Panc1 (cell line): ENCODE data around the gene ASPN. TPM values are rescaled to one million over a fixed set of nuclear protein-coding genes. Genes with fewer than 3 reads are reported as not detected.

Experiments
- ATAC-seq: fragments of 200-7000 bp; cut with Tn5 transposase; 2 replicates; pipeline ENCODE4 v1.9.1; 2020; ENCODE audit warnings: mild to moderate bottlenecking, moderate library complexity
- BruUV-seq: library from RNA; stranded (reverse); fragments of 400-500 nt; replicated peaks from 2 replicates; lab custom pipeline; 2021; lab: Mats Ljungman, UMichigan
- CTCF ChIA-PET: fragments of 300-600 bp; sonication (Branson Sonifier 250); formaldehyde crosslinking; loops from one replicate; lab custom pipeline; 2022; ENCODE audit warnings: antibody characterized with exemption; lab: Charles Lee
- POLR2A ChIA-PET: fragments of 300-600 bp; sonication (Branson Sonifier 250); formaldehyde crosslinking; loops from one replicate; lab custom pipeline; 2022; ENCODE audit warnings: antibody characterized with exemption; lab: Charles Lee
- DNase-seq: peaks from one replicate; pipeline ENCODE4 v3.0.0-alpha.2; 2010; ENCODE audit warnings: low read depth, low spot score
- H3K27ac ChIP-seq: 2 replicates; pipeline ENCODE4 v1.5.1; 2011; ENCODE audit warnings: mild to moderate bottlenecking, low read length, inconsistent platforms
- H3K27me3 ChIP-seq: fragments of 200-500 bp; sonication (Bioruptor generic); 2 replicates; pipeline ENCODE4 v1.6.0; 2014; ENCODE audit warnings: low read length, inconsistent platforms; ENCODE audit not compliant: control insufficient read depth, insufficient read depth
- H3K36me3 ChIP-seq: fragments of 200-500 bp; sonication (Bioruptor generic); 2 replicates; pipeline ENCODE4 v1.5.1; 2014; ENCODE audit warnings: inconsistent platforms, mild to moderate bottlenecking, low read length, moderate library complexity; ENCODE audit not compliant: control insufficient read depth, insufficient read depth
- H3K4me1 ChIP-seq: 2 replicates; pipeline ENCODE4 v1.5.1; 2011; ENCODE audit warnings: inconsistent platforms, mild to moderate bottlenecking, low read length, moderate library complexity; ENCODE audit not compliant: control insufficient read depth, insufficient read depth
- H3K4me3 ChIP-seq, 2 experiments: 2 replicates each; pipeline ENCODE4 v1.5.1; 2011 to 2012; ENCODE audit warnings: low read depth in 2 of 2, low read length in 2 of 2, mild to moderate bottlenecking in 2 of 2, inconsistent platforms in 1 of 2, moderate library complexity in 1 of 2
- H3K9me3 ChIP-seq: fragments of 200-500 bp; sonication (Bioruptor generic); 2 replicates; pipeline ENCODE4 v1.5.1; 2014; ENCODE audit warnings: low read depth, mild to moderate bottlenecking, inconsistent platforms, low read length, moderate library complexity; ENCODE audit not compliant: control insufficient read depth, insufficient read depth
- CTCF ChIP-seq: fragments of 450-650 bp; IDR thresholded peaks from 2 replicates; pipeline ENCODE4 v1.5.1; 2017; ENCODE audit warnings: mild to moderate bottlenecking
- POLR2AphosphoS5 ChIP-seq: IDR thresholded peaks from 2 replicates; pipeline ENCODE4 v1.6.1; 2012; ENCODE audit warnings: mild to moderate bottlenecking, low read depth, low read length, moderate library complexity
- REST ChIP-seq, 2 experiments: IDR thresholded peaks; 2 replicates each; pipeline ENCODE4 v1.6.1; 2011 to 2012; ENCODE audit warnings: low read depth in 2 of 2, control low read depth in 1 of 2, low read length in 1 of 2, mild to moderate bottlenecking in 1 of 2, moderate library complexity in 1 of 2; ENCODE audit not compliant: insufficient read depth in 1 of 2
- SIN3A ChIP-seq: IDR thresholded peaks from 2 replicates; pipeline ENCODE4 v1.6.1; 2012; ENCODE audit warnings: low read depth, mild to moderate bottlenecking, low read length, moderate library complexity, borderline replicate concordance; ENCODE audit not compliant: insufficient read depth
- TCF7L2 ChIP-seq: IDR thresholded peaks from 2 replicates; pipeline ENCODE4 v1.6.1; 2011; ENCODE audit warnings: mild to moderate bottlenecking, low read depth, low read length, inconsistent platforms
- in situ Hi-C: cut with HindIII; loops from 2 replicates; pipeline ENCODE4 v1.10.0; 2016; ENCODE audit warnings: low sequenced_read_pairs, low pct_unique_long_range_greater_than_20kb
- intact Hi-C: fragments of 100-400 bp; cut with micrococcal nuclease; formaldehyde crosslinking; loops from one replicate; pipeline ENCODE4 v1.10.0; 2022; ENCODE audit not compliant: unreplicated experiment
- total RNA-seq: library from RNA; stranded (reverse); gene quantifications from one replicate; pipeline ENCODE4 v1.2.1, GENCODE V29; 2021; ENCODE audit not compliant: unreplicated experiment

ASPN gene
- total RNA-seq, 1 experiment from 2014 or later = not detected

GRCh38 chr9:92507496-92507895, 25.2 kb upstream of the ASPN start:
- no peak for ATAC-seq
- Histone ChIP-seq H3K36me3 (no peaks in the 10 kb centered on the region), H3K4me1 (no peaks in the 10 kb centered on the region), H3K4me3 (no peak overlapping the region), H3K9me3 (no peaks in the 10 kb centered on the region), H3K27ac (no peak overlapping the region), H3K27me3 (no peaks in the 10 kb centered on the region)
- in situ Hi-C loops = no loop called here
- POLR2A ChIA-PET = no interaction called here
- DNase-seq = no peak
- CTCF ChIA-PET = no interaction called here
- no peak for TF ChIP-seq TCF7L2
- TF ChIP-seq REST (IDR thresholded peaks at IDR 0.05; ENCODE audit: insufficient read depth in 1 of 2, low read depth in 2 of 2, low read length in 1 of 2) = no peak
- no peak for TF ChIP-seq CTCF
- no peak for TF ChIP-seq SIN3A
- no peak for TF ChIP-seq POLR2AphosphoS5
- intact Hi-C loops = no loop called here
- no TSS peak for BruUV-seq

- BruUV-seq = no TSS peak
- intact Hi-C loops = no loop called here
These were observed 24.7 kb upstream of the ASPN start for GRCh38 chr9:92507005-92507404.

More at GRCh38 chr9:92507005-92507404, 24.7 kb upstream of the ASPN start:
- Histone ChIP-seq H3K27me3 (no peaks in the 10 kb centered on the region), H3K4me1 (no peaks in the 10 kb centered on the region), H3K9me3 (no peaks in the 10 kb centered on the region), H3K36me3 (no peaks in the 10 kb centered on the region), H3K4me3 (no peak overlapping the region), H3K27ac (no peak overlapping the region)
- in situ Hi-C loops = no loop called here
- ATAC-seq = no peak
- ChIA-PET CTCF (no interaction called here), POLR2A (no interaction called here)
- no peak for DNase-seq
- TF ChIP-seq POLR2AphosphoS5 (no peak), REST (IDR thresholded peaks at IDR 0.05; ENCODE audit: insufficient read depth in 1 of 2, low read depth in 2 of 2, low read length in 1 of 2) (no peak), SIN3A (no peak), CTCF (no peak), TCF7L2 (no peak)
